Measurements from ENCODE around the gene AFDN.
"Not testable (repeated sequence)": the region's sequence is repeated elsewhere in the genome, so short reads cannot be mapped to it uniquely, and the experiment has no call there.

AFDN gene

GRCh38 chr6:168000198-168001028 is 173.7 kb downstream of the AFDN start:
- no peak for DNase-seq (ENCODE audit: low spot score)

GRCh38 chr6:168001029-168001332 is 174.3 kb downstream of the AFDN start:
- no peak for DNase-seq (ENCODE audit: low spot score)

GRCh38 chr6:168001514-168001913 is 174.8 kb downstream of the AFDN start:
- DNase-seq (ENCODE audit: low spot score): not testable (repeated sequence)

- DNase-seq (ENCODE audit: low spot score): no peak
These were observed 176.1 kb downstream of the AFDN start for GRCh38 chr6:168002804-168003203.

- DNase-seq (ENCODE audit: low spot score): no peak
These were observed 177.3 kb downstream of the AFDN start for GRCh38 chr6:168004023-168004422.

GRCh38 chr6:168004945-168005344 is 178.2 kb downstream of the AFDN start:
- DNase-seq (ENCODE audit: low spot score): peak; percentile 18

GRCh38 chr6:168005796-168006195 is 179.1 kb downstream of the AFDN start:
- no peak for DNase-seq (ENCODE audit: low spot score)

- DNase-seq (ENCODE audit: low spot score): no peak
These were observed 181.1 kb downstream of the AFDN start for GRCh38 chr6:168007592-168008338.

GRCh38 chr6:168009331-168009730 is 182.6 kb downstream of the AFDN start:
- DNase-seq (ENCODE audit: low spot score): no peak

- no peak for DNase-seq (ENCODE audit: low spot score)
These were observed 184.6 kb downstream of the AFDN start for GRCh38 chr6:168011291-168011690.

- no peak for DNase-seq (ENCODE audit: low spot score)
These were observed 185.9 kb downstream of the AFDN start for GRCh38 chr6:168012431-168013249.

GRCh38 chr6:168013250-168013915 is 186.7 kb downstream of the AFDN start:
- no peak for DNase-seq (ENCODE audit: low spot score)

GRCh38 chr6:168014428-168014827 is 187.7 kb downstream of the AFDN start:
- no peak for DNase-seq (ENCODE audit: low spot score)

GRCh38 chr6:168015009-168015408 is 188.3 kb downstream of the AFDN start:
- no peak for DNase-seq (ENCODE audit: low spot score)

GRCh38 chr6:168015482-168016175 is 188.9 kb downstream of the AFDN start:
- no peak for DNase-seq (ENCODE audit: low spot score)

GRCh38 chr6:168016176-168016620 is 189.5 kb downstream of the AFDN start:
- no peak for DNase-seq (ENCODE audit: low spot score)

GRCh38 chr6:168016721-168017525 is 190.2 kb downstream of the AFDN start:
- DNase-seq (ENCODE audit: low spot score): no peak

- DNase-seq (ENCODE audit: low spot score): no peak
These were observed 190.9 kb downstream of the AFDN start for GRCh38 chr6:168017629-168018028.

GRCh38 chr6:168018664-168019063 is 192.0 kb downstream of the AFDN start:
- DNase-seq (ENCODE audit: low spot score): no peak

- DNase-seq (ENCODE audit: low spot score): no peak
These were observed 193.5 kb downstream of the AFDN start for GRCh38 chr6:168020242-168020641.

GRCh38 chr6:168021581-168021980 is 194.9 kb downstream of the AFDN start:
- DNase-seq (ENCODE audit: low spot score): no peak
